Esophagus muscularis mucosa (tissue), 4 donors: ENCODE results near the gene TARBP2. TPM values are rescaled to one million over a fixed set of nuclear protein-coding genes. Genes with fewer than 3 reads are reported as not detected.

Experiments used
- DNase-seq: peaks from one replicate; pipeline ENCODE4 v3.0.0-alpha.2; 2017; ENCODE audit errors: extremely low spot score
- H3K27ac ChIP-seq, 4 donors: fragments of 200-600 bp; sonication (generic); replicated peaks in 1 of 4; 1 replicate in 3 of 4; 2 replicates in 1 of 4; pipeline ENCODE4 v1.5.1; 2016 to 2019; ENCODE audit warnings: mild to moderate bottlenecking in 1 of 4
- H3K27me3 ChIP-seq, 4 donors: fragments of 200-600 bp; sonication (generic); one replicate each; pipeline versions ENCODE4 v1.5.1 to v1.6.0; 2016 to 2019
- H3K36me3 ChIP-seq, 4 donors: fragments of 200-600 bp; sonication (generic); one replicate each; pipeline ENCODE4 v1.5.1; 2016 to 2019
- H3K4me1 ChIP-seq, 4 donors: fragments of 200-600 bp; sonication (generic); one replicate each; pipeline ENCODE4 v1.5.1; 2016 to 2019
- H3K4me3 ChIP-seq, 4 donors: fragments of 200-600 bp; sonication (generic); 1 replicate in 2 of 4; 2 replicates in 2 of 4; pipeline ENCODE4 v1.5.1; 2016 to 2019; ENCODE audit warnings: mild to moderate bottlenecking in 4 of 4, moderate library complexity in 1 of 4
- H3K9me3 ChIP-seq, 4 donors: fragments of 200-600 bp; sonication (generic); 1 replicate in 3 of 4; 2 replicates in 1 of 4; pipeline ENCODE4 v1.5.1; 2016 to 2019
- CTCF ChIP-seq, 3 experiments: fragments of 200-600 bp in 2 of 3; fragments of 450-650 bp in 1 of 3; sonication (generic) in 2 of 3; IDR thresholded peaks; one replicate each; pipeline ENCODE4 v1.5.1; 2017 to 2019; ENCODE audit warnings: antibody characterized with exemption in 3 of 3, mild to moderate bottlenecking in 2 of 3, moderate library complexity in 1 of 3
- EP300 ChIP-seq: sonication (generic); formaldehyde crosslinking; IDR thresholded peaks from one replicate; pipeline ENCODE4 v1.6.1; 2017; ENCODE audit warnings: antibody characterized with exemption
- POLR2A ChIP-seq: fragments of 450-650 bp; IDR thresholded peaks from one replicate; pipeline ENCODE4 v1.6.1; 2017; ENCODE audit warnings: antibody characterized with exemption, moderate library complexity, mild to moderate bottlenecking, low read depth
- POLR2AphosphoS5 ChIP-seq, 2 donors: sonication (generic); formaldehyde crosslinking; IDR thresholded peaks; one replicate each; pipeline ENCODE4 v1.6.1; 2017; ENCODE audit warnings: antibody characterized with exemption in 2 of 2
- WGBS: methylation state at CpG from one replicate; pipeline ENCODE4 v1.1.5; 2018; 5-methylcytosine and 5-hydroxymethylcytosine counted together
- intact Hi-C: fragments of 100-400 bp; cut with DNase I; formaldehyde crosslinking; loops from one replicate; pipeline ENCODE4 v1.15.1; 2023
- total RNA-seq, 4 donors: library from RNA; depleted of rRNA; stranded (reverse); fragments of >200 nt; gene quantifications; one replicate each; pipeline versions ENCODE4 v1.1.0 to v1.2.1, GENCODE V29; 2016

The TARBP2 gene
- total RNA-seq, 4 donors from 2014 or later: 12.7 to 16.6 (median 12.9) TPM

- intact Hi-C loops: no loop called here
- no peak overlapping the region for H3K27ac ChIP-seq
- peaks cover 0 to 15% (median 5%) of the 10 kb centered on the region in 4 donors for H3K4me1 ChIP-seq
- TF ChIP-seq POLR2AphosphoS5 (IDR thresholded peaks at IDR 0.05) (peak in 1 of 2 donors; percentile 31), CTCF (IDR thresholded peaks at IDR 0.05) (no peak), EP300 (no peak)
- no peaks in the 10 kb centered on the region for H3K27me3 ChIP-seq
- 74% methylated on average over 8 of the region's 17 CpGs for WGBS
- no peaks in the 10 kb centered on the region for H3K9me3 ChIP-seq
- peaks cover 11 to 64% (median 60%) of the 10 kb centered on the region in 4 donors for H3K36me3 ChIP-seq
- H3K4me3 ChIP-seq: no peak overlapping the region
- DNase-seq: no peak
Observed at GRCh38 chr12:53486736-53487487, 14.2 kb upstream of the TARBP2 start.

- Histone ChIP-seq H3K9me3 (no peaks in the 10 kb centered on the region), H3K36me3 (peaks cover 11 to 39% (median 37%) of the 10 kb centered on the region in 4 donors), H3K27ac (no peak overlapping the region), H3K4me1 (peaks cover 12 to 28% (median 25%) of the 10 kb centered on the region in 4 donors), H3K27me3 (no peaks in the 10 kb centered on the region), H3K4me3 (no peak overlapping the region)
- 91% methylated on average over 5 of the region's 5 CpGs for WGBS
- TF ChIP-seq CTCF (IDR thresholded peaks at IDR 0.05): no peak
- no peak for TF ChIP-seq EP300
- TF ChIP-seq POLR2A: no peak
- TF ChIP-seq POLR2AphosphoS5 (IDR thresholded peaks at IDR 0.05): no peak
- intact Hi-C loops: no loop called here
- no peak for DNase-seq
Observed at GRCh38 chr12:53489242-53489864, 11.7 kb upstream of the TARBP2 start.

- H3K27ac ChIP-seq: peak overlapping the region; percentile 86 to 88 (median 86)
- H3K4me1 ChIP-seq: peaks cover 23 to 47% (median 42%) of the 10 kb centered on the region in 4 donors
- H3K27me3 ChIP-seq: no peaks in the 10 kb centered on the region
- H3K36me3 ChIP-seq: peaks cover 0 to 11% (median 9%) of the 10 kb centered on the region in 4 donors
- TF ChIP-seq EP300: no peak
- no peak for TF ChIP-seq CTCF (IDR thresholded peaks at IDR 0.05)
- no peak for TF ChIP-seq POLR2AphosphoS5 (IDR thresholded peaks at IDR 0.05)
- no peak for TF ChIP-seq POLR2A
- no peak for DNase-seq
- 64% methylated on average over 20 of the region's 20 CpGs for WGBS
- H3K9me3 ChIP-seq: no peaks in the 10 kb centered on the region
- intact Hi-C loops: no loop called here
- peak overlapping the region; percentile 67 to 75 (median 70) for H3K4me3 ChIP-seq
Observed at GRCh38 chr12:53492188-53492587, 8.9 kb upstream of the TARBP2 start.

- Histone ChIP-seq H3K27me3 (no peaks in the 10 kb centered on the region), H3K4me1 (peaks cover 23 to 55% (median 48%) of the 10 kb centered on the region in 4 donors), H3K27ac (peak overlapping the region; percentile 86 to 88 (median 86)), H3K4me3 (peak overlapping the region; percentile 67 to 75 (median 70)), H3K36me3 (peaks cover 0 to 3% (median 2%) of the 10 kb centered on the region in 4 donors), H3K9me3 (no peaks in the 10 kb centered on the region)
- DNase-seq: peak; percentile 99
- TF ChIP-seq CTCF (IDR thresholded peaks at IDR 0.05): no peak
- no peak for TF ChIP-seq POLR2A
- peak; percentile 18 for TF ChIP-seq EP300
- peak; percentile 70 to 80 for TF ChIP-seq POLR2AphosphoS5 (IDR thresholded peaks at IDR 0.05)
- intact Hi-C loops: no loop called here
- WGBS: 2% methylated on average over 12 of the region's 52 CpGs
Observed at GRCh38 chr12:53492830-53493609, 8.1 kb upstream of the TARBP2 start.
